Uterus (tissue), 4 donors: ENCODE measurements around the gene ROCK2. TPM values are rescaled to one million over a fixed set of nuclear protein-coding genes. Genes with fewer than 3 reads are reported as not detected.

Experiments
- DNase-seq, 2 donors: peaks; one replicate each; pipeline ENCODE4 v3.0.0-alpha.2; 2019 to 2020
- H3K27ac ChIP-seq, 2 donors: fragments of 200-600 bp; sonication (generic); 1 replicate in 1 of 2; 2 replicates in 1 of 2; pipeline ENCODE4 v1.5.1; 2016 to 2018
- H3K27me3 ChIP-seq, 2 donors: fragments of 200-600 bp; sonication (generic); one replicate each; pipeline ENCODE4 v1.5.1; 2018 to 2019; ENCODE audit warnings: control low read depth in 1 of 2
- H3K36me3 ChIP-seq, 2 donors: fragments of 200-600 bp; sonication (generic); one replicate each; pipeline ENCODE4 v1.5.1; 2019; ENCODE audit warnings: control low read depth in 1 of 2
- H3K4me1 ChIP-seq, 2 donors: fragments of 200-600 bp; sonication (generic); one replicate each; pipeline ENCODE4 v1.5.1; 2018 to 2019; ENCODE audit warnings: control low read depth in 1 of 2
- H3K4me3 ChIP-seq, 2 donors: fragments of 200-600 bp; sonication (generic); 1 replicate in 1 of 2; 2 replicates in 1 of 2; pipeline ENCODE4 v1.5.1; 2018 to 2019; ENCODE audit warnings: mild to moderate bottlenecking in 1 of 2
- H3K9me3 ChIP-seq, 2 donors: fragments of 200-600 bp; sonication (generic); one replicate each; pipeline ENCODE4 v1.5.1; 2019; ENCODE audit warnings: control low read depth in 1 of 2
- CTCF ChIP-seq, 4 experiments: fragments of 200-600 bp in 2 of 4; fragments of 450-650 bp in 2 of 4; sonication (generic) in 2 of 4; IDR thresholded peaks; one replicate each; pipeline ENCODE4 v1.5.1; 2016 to 2019; ENCODE audit warnings: antibody characterized with exemption in 4 of 4, mild to moderate bottlenecking in 2 of 4, moderate library complexity in 1 of 4
- POLR2A ChIP-seq, 2 donors: fragments of 450-650 bp; IDR thresholded peaks; one replicate each; pipeline ENCODE4 v1.6.1; 2016; ENCODE audit warnings: antibody characterized with exemption in 2 of 2, mild to moderate bottlenecking in 1 of 2, moderate library complexity in 1 of 2
- intact Hi-C: fragments of 100-400 bp; cut with DNase I; formaldehyde crosslinking; loops from one replicate; pipeline ENCODE4 v1.15.1; 2023; ENCODE audit warnings: low total_unique reads
- total RNA-seq, 4 donors: library from RNA; depleted of rRNA in 3 of 4; stranded (reverse); fragments of >200 nt in 3 of 4; gene quantifications; one replicate each; pipeline versions ENCODE4 v1.1.0 to v1.2.4, GENCODE V29; 2014 to 2023
- donor health status: DM: yes; HTN: yes; CAD: no.

Gene ROCK2
- total RNA-seq, 4 donors from 2014 or later, result 78.5 to 143 (median 122) TPM

- peaks cover 0 to 11% of the 10 kb centered on the region in 2 donors for H3K4me1 ChIP-seq
- H3K27ac ChIP-seq, result peak overlapping the region; percentile 89 to 90
- intact Hi-C loops, result no loop called here
- no peak overlapping the region for H3K4me3 ChIP-seq
- no peaks in the 10 kb centered on the region for H3K27me3 ChIP-seq
- DNase-seq, result no peak
- H3K36me3 ChIP-seq, result no peaks in the 10 kb centered on the region
- H3K9me3 ChIP-seq, result no peaks in the 10 kb centered on the region
- TF ChIP-seq POLR2A (IDR thresholded peaks at IDR 0.05) (no peak), CTCF (IDR thresholded peaks at IDR 0.05) (no peak)
Observed at GRCh38 chr2:11375025-11375688, 30.7 kb upstream of the ROCK2 start.

GRCh38 chr2:11373096-11373495 is 28.7 kb upstream of the ROCK2 start:
- no peak overlapping the region for H3K4me3 ChIP-seq
- TF ChIP-seq CTCF (IDR thresholded peaks at IDR 0.05), result no peak
- peak overlapping the region; percentile 89 to 90 for H3K27ac ChIP-seq
- H3K27me3 ChIP-seq, result no peaks in the 10 kb centered on the region
- no peaks in the 10 kb centered on the region for H3K9me3 ChIP-seq
- intact Hi-C loops, result no loop called here
- H3K4me1 ChIP-seq, result peaks cover 0 to 11% of the 10 kb centered on the region in 2 donors
- no peak for DNase-seq
- H3K36me3 ChIP-seq, result no peaks in the 10 kb centered on the region

- Histone ChIP-seq H3K36me3 (no peaks in the 10 kb centered on the region), H3K4me3 (no peak overlapping the region), H3K4me1 (peaks cover 0 to 9% of the 10 kb centered on the region in 2 donors), H3K27ac (no peak overlapping the region), H3K9me3 (no peaks in the 10 kb centered on the region), H3K27me3 (no peaks in the 10 kb centered on the region)
- DNase-seq, result no peak
- TF ChIP-seq POLR2A (IDR thresholded peaks at IDR 0.05) (no peak), CTCF (IDR thresholded peaks at IDR 0.05) (no peak)
- intact Hi-C loops, result no loop called here
Observed at GRCh38 chr2:11371092-11371937, 26.9 kb upstream of the ROCK2 start.

- TF ChIP-seq POLR2A (IDR thresholded peaks at IDR 0.05), result no peak
- TF ChIP-seq CTCF (IDR thresholded peaks at IDR 0.05), result no peak
- H3K4me1 ChIP-seq, result peaks cover 0 to 7% of the 10 kb centered on the region in 2 donors
Observed at GRCh38 chr2:11370377-11371091, 26.1 kb upstream of the ROCK2 start.

More at GRCh38 chr2:11370377-11371091, 26.1 kb upstream of the ROCK2 start:
- H3K9me3 ChIP-seq, result no peaks in the 10 kb centered on the region
- no peaks in the 10 kb centered on the region for H3K36me3 ChIP-seq
- no peak for DNase-seq
- intact Hi-C loops, result no loop called here
- H3K4me3 ChIP-seq, result no peak overlapping the region
- H3K27ac ChIP-seq, result no peak overlapping the region
- no peaks in the 10 kb centered on the region for H3K27me3 ChIP-seq
